ENCODE results near the gene ZNF664.

GRCh38 chr12:124008595-124008994 is 35.6 kb downstream of the ZNF664 start:
- no peak for TF ChIP-seq EZH2 (IDR thresholded peaks at IDR 0.05; ENCODE audit: low read length, unreplicated experiment)
- no peak for TF ChIP-seq CTCF (conservative IDR thresholded peaks at IDR 0.05; ENCODE audit: low read depth, low read length)
